Erythroblast (primary cell): Measurements from ENCODE around the gene FAM110D.

Experiments used
- GATA1 ChIP-seq: IDR thresholded peaks from 2 replicates; pipeline ENCODE4 v1.6.1; 2011; ENCODE audit warnings: low read depth, mild to moderate bottlenecking, control low read depth, low read length, moderate library complexity
- POLR2A ChIP-seq: IDR thresholded peaks from 2 replicates; pipeline ENCODE4 v1.6.1; 2011; ENCODE audit warnings: mild to moderate bottlenecking, low read length

DNA sequence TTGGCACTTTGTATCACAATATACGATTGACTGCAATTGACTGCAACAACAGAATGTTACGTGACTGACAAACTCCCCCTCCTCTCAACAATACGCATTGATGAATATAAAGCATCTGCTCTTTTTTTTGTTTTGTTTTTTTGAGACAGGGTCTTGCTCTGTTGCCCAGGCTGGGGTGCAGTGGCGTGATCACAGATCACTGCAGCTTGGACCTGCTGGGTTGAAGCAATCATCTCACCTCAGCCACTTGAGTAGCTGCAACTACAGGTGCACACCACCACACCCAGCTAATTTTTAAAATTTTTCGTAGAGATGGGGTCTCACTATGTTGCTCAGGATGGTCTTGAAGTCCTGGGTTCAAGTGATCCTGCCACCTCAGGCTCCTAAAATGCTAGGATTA, 53.8 kb downstream of the FAM110D start:
- TF ChIP-seq POLR2A (no peak), GATA1 (no peak)
